Measurements from ENCODE around the gene MLLT3.

DNA sequence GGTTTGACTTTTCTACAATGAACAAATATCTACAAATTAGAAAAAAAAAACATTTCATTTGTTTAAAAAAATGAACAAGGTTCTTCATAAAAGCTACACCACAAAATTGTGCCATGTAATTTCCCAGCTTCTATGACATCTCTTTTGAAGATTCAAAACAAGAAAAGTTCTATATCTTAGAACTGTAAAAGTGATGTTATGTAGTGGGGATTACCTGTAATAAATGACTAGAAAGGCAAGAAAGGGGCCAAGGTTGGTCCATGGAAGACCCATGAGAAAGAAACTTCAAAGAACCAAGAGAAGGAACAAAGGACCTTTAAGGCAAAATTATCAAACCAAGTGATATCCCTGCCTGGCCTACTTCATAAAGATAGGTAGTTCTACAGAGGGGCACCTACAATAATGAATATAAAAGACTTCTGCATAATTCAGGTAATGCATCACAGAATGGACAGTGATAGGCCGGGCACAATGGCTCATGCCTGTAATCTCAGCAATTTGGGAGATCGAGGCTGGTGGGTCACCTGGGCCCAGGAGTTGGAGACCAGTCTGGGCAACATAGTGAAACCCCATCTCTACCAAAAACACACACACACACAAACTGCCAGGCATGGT is 7.6 kb downstream of the MLLT3 start:
- TF ChIP-seq, protein P1, sequence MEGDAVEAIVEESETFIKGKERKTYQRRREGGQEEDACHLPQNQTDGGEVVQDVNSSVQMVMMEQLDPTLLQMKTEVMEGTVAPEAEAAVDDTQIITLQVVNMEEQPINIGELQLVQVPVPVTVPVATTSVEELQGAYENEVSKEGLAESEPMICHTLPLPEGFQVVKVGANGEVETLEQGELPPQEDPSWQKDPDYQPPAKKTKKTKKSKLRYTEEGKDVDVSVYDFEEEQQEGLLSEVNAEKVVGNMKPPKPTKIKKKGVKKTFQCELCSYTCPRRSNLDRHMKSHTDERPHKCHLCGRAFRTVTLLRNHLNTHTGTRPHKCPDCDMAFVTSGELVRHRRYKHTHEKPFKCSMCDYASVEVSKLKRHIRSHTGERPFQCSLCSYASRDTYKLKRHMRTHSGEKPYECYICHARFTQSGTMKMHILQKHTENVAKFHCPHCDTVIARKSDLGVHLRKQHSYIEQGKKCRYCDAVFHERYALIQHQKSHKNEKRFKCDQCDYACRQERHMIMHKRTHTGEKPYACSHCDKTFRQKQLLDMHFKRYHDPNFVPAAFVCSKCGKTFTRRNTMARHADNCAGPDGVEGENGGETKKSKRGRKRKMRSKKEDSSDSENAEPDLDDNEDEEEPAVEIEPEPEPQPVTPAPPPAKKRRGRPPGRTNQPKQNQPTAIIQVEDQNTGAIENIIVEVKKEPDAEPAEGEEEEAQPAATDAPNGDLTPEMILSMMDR (IDR thresholded peaks at IDR 0.05), result no peak
- TF ChIP-seq EP300 (IDR thresholded peaks at IDR 0.05), result no peak
